ENCODE results near the gene SDK2. TPM values are rescaled to one million over a fixed set of nuclear protein-coding genes. Genes with fewer than 3 reads are reported as not detected.
"Not testable (repeated sequence)": the region's sequence is repeated elsewhere in the genome, so short reads cannot be mapped to it uniquely, and the experiment has no call there.

Gene SDK2
- total RNA-seq, 1 experiment from 2014 or later: 0.67 TPM

DNA sequence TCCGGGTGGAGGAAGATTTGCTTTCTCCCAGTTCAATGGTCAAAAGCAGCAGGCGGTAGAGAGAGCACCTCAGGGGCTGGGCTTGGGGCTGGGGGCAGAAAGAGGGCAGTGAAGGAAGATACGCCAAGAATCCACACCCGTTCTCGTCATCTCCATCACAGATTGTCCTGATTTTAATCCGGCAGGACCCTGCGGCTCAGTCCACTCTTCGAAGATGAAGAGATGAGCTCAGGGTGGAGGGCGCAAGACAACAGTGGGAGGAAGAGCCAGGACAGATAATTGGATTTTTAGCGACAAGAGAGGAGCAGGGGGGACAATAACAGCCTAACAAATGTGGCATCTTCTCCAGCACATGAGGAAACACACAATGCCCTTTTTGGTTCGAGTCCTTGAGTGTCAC lies 165.9 kb downstream of the SDK2 start:
- CTCF ChIA-PET: no interaction called here
- POLR2A ChIA-PET (ENCODE audit: low non-redundant PET): no interaction called here
- Histone ChIP-seq H3K27me3 (replicated peaks; ENCODE audit: insufficient read depth, low read depth, low read length, poor library complexity) (no peaks in the 10 kb centered on the region), H3K9me3 (ENCODE audit: low read depth, low read length, poor library complexity, severe bottlenecking) (no peaks in the 10 kb centered on the region), H3K4me3 (ENCODE audit: low read depth, low read length, poor library complexity, severe bottlenecking) (no peak overlapping the region), H3K4me1 (ENCODE audit: insufficient read depth, low read length, poor library complexity, severe bottlenecking) (no peaks in the 10 kb centered on the region), H3K36me3 (ENCODE audit: insufficient read depth, low read length, poor library complexity, severe bottlenecking) (no peaks in the 10 kb centered on the region), H3K27ac (ENCODE audit: low read depth, low read length, poor library complexity, severe bottlenecking) (no peak overlapping the region)
- no peak for DNase-seq (ENCODE audit: low spot score)
- TF ChIP-seq, protein P1, sequence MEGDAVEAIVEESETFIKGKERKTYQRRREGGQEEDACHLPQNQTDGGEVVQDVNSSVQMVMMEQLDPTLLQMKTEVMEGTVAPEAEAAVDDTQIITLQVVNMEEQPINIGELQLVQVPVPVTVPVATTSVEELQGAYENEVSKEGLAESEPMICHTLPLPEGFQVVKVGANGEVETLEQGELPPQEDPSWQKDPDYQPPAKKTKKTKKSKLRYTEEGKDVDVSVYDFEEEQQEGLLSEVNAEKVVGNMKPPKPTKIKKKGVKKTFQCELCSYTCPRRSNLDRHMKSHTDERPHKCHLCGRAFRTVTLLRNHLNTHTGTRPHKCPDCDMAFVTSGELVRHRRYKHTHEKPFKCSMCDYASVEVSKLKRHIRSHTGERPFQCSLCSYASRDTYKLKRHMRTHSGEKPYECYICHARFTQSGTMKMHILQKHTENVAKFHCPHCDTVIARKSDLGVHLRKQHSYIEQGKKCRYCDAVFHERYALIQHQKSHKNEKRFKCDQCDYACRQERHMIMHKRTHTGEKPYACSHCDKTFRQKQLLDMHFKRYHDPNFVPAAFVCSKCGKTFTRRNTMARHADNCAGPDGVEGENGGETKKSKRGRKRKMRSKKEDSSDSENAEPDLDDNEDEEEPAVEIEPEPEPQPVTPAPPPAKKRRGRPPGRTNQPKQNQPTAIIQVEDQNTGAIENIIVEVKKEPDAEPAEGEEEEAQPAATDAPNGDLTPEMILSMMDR (conservative IDR thresholded peaks at IDR 0.05; ENCODE audit: low read depth, low read length): no peak
- TF ChIP-seq EZH2 (IDR thresholded peaks at IDR 0.05; ENCODE audit: borderline replicate concordance, low read depth, low read length, poor library complexity, severe bottlenecking): no peak
- BruUV-seq (replicated peaks): no TSS peak
- intact Hi-C loops (cut with micrococcal nuclease; ENCODE audit: unreplicated experiment): no loop called here

GRCh38 chr17:73476890-73477350 lies 167.3 kb downstream of the SDK2 start:
- H3K4me1 ChIP-seq (ENCODE audit: insufficient read depth, low read length, poor library complexity, severe bottlenecking): no peaks in the 10 kb centered on the region
- BruUV-seq (replicated peaks): no TSS peak
- TF ChIP-seq, protein P1 (conservative IDR thresholded peaks at IDR 0.05; ENCODE audit: low read depth, low read length): no peak
- TF ChIP-seq EZH2 (IDR thresholded peaks at IDR 0.05; ENCODE audit: borderline replicate concordance, low read depth, low read length, poor library complexity, severe bottlenecking): no peak
- no peaks in the 10 kb centered on the region for H3K27me3 ChIP-seq (replicated peaks; ENCODE audit: insufficient read depth, low read depth, low read length, poor library complexity)
- no peak overlapping the region for H3K27ac ChIP-seq (ENCODE audit: low read depth, low read length, poor library complexity, severe bottlenecking)
- no peak overlapping the region for H3K4me3 ChIP-seq (ENCODE audit: low read depth, low read length, poor library complexity, severe bottlenecking)
- ChIA-PET CTCF (no interaction called here), POLR2A (ENCODE audit: low non-redundant PET) (no interaction called here)
- no peaks in the 10 kb centered on the region for H3K36me3 ChIP-seq (ENCODE audit: insufficient read depth, low read length, poor library complexity, severe bottlenecking)
- DNase-seq (ENCODE audit: low spot score): no peak
- intact Hi-C loops (cut with micrococcal nuclease; ENCODE audit: unreplicated experiment): no loop called here
- H3K9me3 ChIP-seq (ENCODE audit: low read depth, low read length, poor library complexity, severe bottlenecking): no peaks in the 10 kb centered on the region

DNA sequence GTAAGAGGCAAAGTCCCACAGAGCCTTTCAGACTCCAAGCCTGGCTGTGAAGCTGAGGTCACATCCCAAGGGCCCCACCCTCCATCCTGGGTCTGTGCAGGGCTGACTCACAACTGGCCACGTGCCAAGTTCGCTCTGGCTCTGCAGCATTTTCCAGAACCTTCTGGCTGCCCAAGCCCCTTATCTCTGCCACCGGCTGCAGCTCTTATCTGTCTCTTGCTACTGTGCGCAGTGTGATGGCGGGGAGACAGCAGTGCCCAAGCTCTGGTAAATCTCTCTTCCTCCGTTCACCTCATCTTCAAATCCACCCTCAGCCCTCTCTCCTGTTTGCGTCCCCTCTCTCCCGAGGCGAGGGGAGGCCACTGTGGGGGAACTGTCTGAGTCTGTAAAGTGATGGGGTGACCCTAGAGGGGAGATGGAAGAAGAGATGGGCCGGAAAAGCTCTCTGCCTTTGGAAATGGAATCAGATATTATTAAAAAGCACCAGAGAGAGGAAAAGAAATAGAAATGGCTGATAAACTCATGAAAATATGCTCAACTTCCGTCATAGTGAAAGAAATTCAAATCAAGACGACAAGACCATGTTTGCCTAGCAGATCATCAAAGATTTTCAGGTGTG lies 169.8 kb downstream of the SDK2 start:
- DNase-seq (ENCODE audit: low spot score): peak; percentile 45

DNA sequence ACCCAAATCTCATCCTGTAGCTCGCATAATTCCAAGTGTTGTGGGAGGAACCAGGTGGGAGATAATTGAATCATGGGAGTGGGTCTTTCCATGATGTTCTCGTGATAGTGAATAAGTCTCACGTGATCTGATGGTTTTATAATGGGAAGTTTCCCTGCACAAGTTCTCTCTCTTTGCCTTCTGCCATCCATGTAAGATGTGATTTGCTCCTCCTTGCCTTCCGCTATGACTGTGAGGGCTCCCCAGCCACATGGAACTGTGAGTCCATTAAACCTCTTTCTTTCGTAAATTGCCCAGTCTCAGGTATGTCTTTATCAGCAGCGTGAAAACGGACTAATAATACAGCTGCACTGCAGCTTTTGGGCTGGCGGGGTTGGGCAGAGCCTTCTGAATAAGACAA lies 171.5 kb downstream of the SDK2 start:
- POLR2A ChIA-PET (ENCODE audit: low non-redundant PET): not testable (repeated sequence)

More for the DNA sequence above, 169.8 kb downstream of the SDK2 start:
- Histone ChIP-seq H3K27ac (ENCODE audit: low read depth, low read length, poor library complexity, severe bottlenecking) (no peak overlapping the region), H3K27me3 (replicated peaks; ENCODE audit: insufficient read depth, low read depth, low read length, poor library complexity) (no peaks in the 10 kb centered on the region), H3K4me3 (ENCODE audit: low read depth, low read length, poor library complexity, severe bottlenecking) (no peak overlapping the region), H3K9me3 (ENCODE audit: low read depth, low read length, poor library complexity, severe bottlenecking) (no peaks in the 10 kb centered on the region), H3K4me1 (ENCODE audit: insufficient read depth, low read length, poor library complexity, severe bottlenecking) (no peaks in the 10 kb centered on the region), H3K36me3 (ENCODE audit: insufficient read depth, low read length, poor library complexity, severe bottlenecking) (no peaks in the 10 kb centered on the region)
- TF ChIP-seq, protein P1 (conservative IDR thresholded peaks at IDR 0.05; ENCODE audit: low read depth, low read length): no peak
- TF ChIP-seq EZH2 (IDR thresholded peaks at IDR 0.05; ENCODE audit: borderline replicate concordance, low read depth, low read length, poor library complexity, severe bottlenecking): no peak
- intact Hi-C loops (cut with micrococcal nuclease; ENCODE audit: unreplicated experiment): no loop called here
- ChIA-PET POLR2A (ENCODE audit: low non-redundant PET) (no interaction called here), CTCF (no interaction called here)
- no TSS peak for BruUV-seq (replicated peaks)

More for the DNA sequence above, 171.5 kb downstream of the SDK2 start:
- CTCF ChIA-PET; intact Hi-C loops (cut with micrococcal nuclease; ENCODE audit: unreplicated experiment); H3K4me1 ChIP-seq (ENCODE audit: insufficient read depth, low read length, poor library complexity, severe bottlenecking); H3K9me3 ChIP-seq (ENCODE audit: low read depth, low read length, poor library complexity, severe bottlenecking); DNase-seq (ENCODE audit: low spot score); BruUV-seq (replicated peaks); H3K4me3 ChIP-seq (ENCODE audit: low read depth, low read length, poor library complexity, severe bottlenecking); H3K27ac ChIP-seq (ENCODE audit: low read depth, low read length, poor library complexity, severe bottlenecking); H3K36me3 ChIP-seq (ENCODE audit: insufficient read depth, low read length, poor library complexity, severe bottlenecking); H3K27me3 ChIP-seq (replicated peaks; ENCODE audit: insufficient read depth, low read depth, low read length, poor library complexity): not testable (repeated sequence)
